ENCODE data around the gene ATRNL1.

The ATRNL1 gene

GRCh38 chr10:115093286-115093775 is at the start of gene ATRNL1:
ATRNL1 (plus strand) TSS chr10:115093365; CDS start chr10:115093751, 386 bp downstream.
- DNase-seq, result no peak

GRCh38 chr10:115043719-115044118 is 49.4 kb upstream of the ATRNL1 start:
- DNase-seq, result no peak

GRCh38 chr10:115044891-115045290 is 48.3 kb upstream of the ATRNL1 start:
- no peak for DNase-seq

GRCh38 chr10:115045499-115045898 is 47.7 kb upstream of the ATRNL1 start:
- DNase-seq, result no peak

- DNase-seq, result no peak
Observed at GRCh38 chr10:115046686-115047236, 46.4 kb upstream of the ATRNL1 start.

GRCh38 chr10:115047705-115048104 is 45.5 kb upstream of the ATRNL1 start:
- DNase-seq, result no peak

- DNase-seq, result no peak
Observed at GRCh38 chr10:115049318-115049717, 43.8 kb upstream of the ATRNL1 start.

GRCh38 chr10:115049960-115050359 is 43.2 kb upstream of the ATRNL1 start:
- DNase-seq, result no peak

GRCh38 chr10:115050375-115051010 is 42.7 kb upstream of the ATRNL1 start:
- DNase-seq, result no peak

- DNase-seq, result no peak
Observed at GRCh38 chr10:115051216-115051615, 41.9 kb upstream of the ATRNL1 start.

- DNase-seq, result no peak
Observed at GRCh38 chr10:115052226-115052625, 40.9 kb upstream of the ATRNL1 start.

GRCh38 chr10:115052728-115053127 is 40.4 kb upstream of the ATRNL1 start:
- no peak for DNase-seq

- DNase-seq, result no peak
Observed at GRCh38 chr10:115056186-115056585, 37.0 kb upstream of the ATRNL1 start.

- DNase-seq, result no peak
Observed at GRCh38 chr10:115059301-115059898, 33.8 kb upstream of the ATRNL1 start.

GRCh38 chr10:115063701-115064658 is 29.2 kb upstream of the ATRNL1 start:
- no peak for DNase-seq

- DNase-seq, result no peak
Observed at GRCh38 chr10:115065801-115066200, 27.4 kb upstream of the ATRNL1 start.

GRCh38 chr10:115066528-115066927 is 26.6 kb upstream of the ATRNL1 start:
- DNase-seq, result no peak

- DNase-seq, result no peak
Observed at GRCh38 chr10:115073796-115074195, 19.4 kb upstream of the ATRNL1 start.

- DNase-seq, result no peak
Observed at GRCh38 chr10:115082506-115082905, 10.7 kb upstream of the ATRNL1 start.

- no peak for DNase-seq
Observed at GRCh38 chr10:115084277-115084850, 8.8 kb upstream of the ATRNL1 start.

- DNase-seq, result no peak
Observed at GRCh38 chr10:115091161-115091560, 2.0 kb upstream of the ATRNL1 start.

- no peak for DNase-seq
Observed at GRCh38 chr10:115092258-115092554, 959 bp upstream of the ATRNL1 start.
